Measurements from ENCODE around the gene CAPSL.

- TF ChIP-seq EZH2 (IDR thresholded peaks at IDR 0.05; ENCODE audit: insufficient read depth, poor library complexity, severe bottlenecking) (no peak), EZH2phosphoT487 (IDR thresholded peaks at IDR 0.05; ENCODE audit: insufficient read depth, low read depth) (no peak)
Observed at GRCh38 chr5:35938568-35939227, at the start of gene CAPSL.
